AG04449 (cell line): ENCODE results near the gene COL4A4.

ENCODE experiments used
- CTCF ChIA-PET: fragments of 350-600 bp; formaldehyde crosslinking; extraction: SDS; loops from one replicate; lab custom pipeline; 2021; ENCODE audit warnings: antibody characterized with exemption; lab: Yijun Ruan, JAX
- POLR2A ChIA-PET: fragments of 400-600, 350-600 bp; formaldehyde crosslinking; extraction: SDS; loops from one replicate; lab custom pipeline; 2020; ENCODE audit warnings: antibody characterized with exemption, inconsistent platforms; lab: Yijun Ruan, JAX
- DNase-seq: peaks from one replicate; pipeline ENCODE4 v3.0.0-alpha.2; 2010; ENCODE audit warnings: low read depth, low spot score
- H3K4me3 ChIP-seq: 2 replicates; pipeline ENCODE4 v1.5.1; 2011; ENCODE audit warnings: low read depth, mild to moderate bottlenecking, control low read depth, low read length
- TF ChIP-seq, protein P1 (sequence below): IDR thresholded peaks from one replicate; pipeline ENCODE4 v1.5.1; 2011; ENCODE audit warnings: mild to moderate bottlenecking, moderate library complexity, low read length, control low read depth, inconsistent platforms; ENCODE audit not compliant: insufficient read depth; ENCODE audit errors: missing control alignments

Gene COL4A4

DNA sequence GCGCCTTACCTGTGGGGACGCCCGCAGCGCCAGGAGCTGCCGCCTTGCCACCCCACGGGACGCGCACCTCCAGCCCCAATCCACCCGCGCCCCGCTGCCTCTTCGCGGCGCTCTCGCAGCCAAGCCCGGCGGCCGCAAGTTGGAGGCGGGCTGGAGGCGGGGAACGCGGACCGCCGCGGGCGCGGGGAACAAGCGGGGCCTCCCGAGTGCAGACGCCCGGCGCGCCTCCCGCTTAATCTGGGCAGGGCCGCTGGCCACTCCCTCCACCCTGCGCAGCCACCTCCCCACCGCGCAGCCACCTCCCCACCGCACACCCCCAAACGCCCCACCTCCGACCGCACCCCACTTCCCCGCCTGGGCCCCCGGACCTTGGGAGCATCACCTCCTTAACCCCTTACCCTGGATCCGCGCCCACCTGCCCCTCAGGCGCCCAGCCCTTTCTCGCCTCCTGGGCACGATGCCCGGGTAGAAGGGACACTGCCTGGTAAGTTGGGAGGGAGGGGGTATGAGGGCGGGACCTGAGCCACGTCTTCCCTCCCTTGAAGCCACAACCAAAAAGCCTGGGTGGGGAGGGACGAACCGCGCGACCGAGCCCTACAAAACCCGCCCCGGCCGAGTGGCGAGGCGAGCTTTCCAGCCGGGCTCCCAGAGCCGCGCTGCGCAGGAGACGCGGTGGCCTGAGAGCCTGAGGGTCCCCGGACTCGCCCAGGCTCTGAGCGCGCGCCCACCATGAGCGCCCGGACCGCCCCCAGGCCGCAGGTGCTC is at the start of gene COL4A4, which contains the start of gene COL4A3:
Gene COL4A4 (minus strand): TSS at position 208 of the 765 bp plus-strand sequence. CDS start 16,722 bp downstream, outside the sequence.
Gene COL4A3 (plus strand): TSS at position 627 of the 765 bp plus-strand sequence. CDS start 103 bp downstream, at position 730.
- ChIA-PET CTCF (no interaction called here), POLR2A (no interaction called here)
- no peak for DNase-seq
- TF ChIP-seq, protein P1, sequence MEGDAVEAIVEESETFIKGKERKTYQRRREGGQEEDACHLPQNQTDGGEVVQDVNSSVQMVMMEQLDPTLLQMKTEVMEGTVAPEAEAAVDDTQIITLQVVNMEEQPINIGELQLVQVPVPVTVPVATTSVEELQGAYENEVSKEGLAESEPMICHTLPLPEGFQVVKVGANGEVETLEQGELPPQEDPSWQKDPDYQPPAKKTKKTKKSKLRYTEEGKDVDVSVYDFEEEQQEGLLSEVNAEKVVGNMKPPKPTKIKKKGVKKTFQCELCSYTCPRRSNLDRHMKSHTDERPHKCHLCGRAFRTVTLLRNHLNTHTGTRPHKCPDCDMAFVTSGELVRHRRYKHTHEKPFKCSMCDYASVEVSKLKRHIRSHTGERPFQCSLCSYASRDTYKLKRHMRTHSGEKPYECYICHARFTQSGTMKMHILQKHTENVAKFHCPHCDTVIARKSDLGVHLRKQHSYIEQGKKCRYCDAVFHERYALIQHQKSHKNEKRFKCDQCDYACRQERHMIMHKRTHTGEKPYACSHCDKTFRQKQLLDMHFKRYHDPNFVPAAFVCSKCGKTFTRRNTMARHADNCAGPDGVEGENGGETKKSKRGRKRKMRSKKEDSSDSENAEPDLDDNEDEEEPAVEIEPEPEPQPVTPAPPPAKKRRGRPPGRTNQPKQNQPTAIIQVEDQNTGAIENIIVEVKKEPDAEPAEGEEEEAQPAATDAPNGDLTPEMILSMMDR: no peak
- no peak within 1 kb of the TSS for H3K4me3 ChIP-seq

- ChIA-PET CTCF (interaction anchor here (1.2 kb wide), 1 partner anchor 31 kb away, joined by 3 read pairs; no protein-coding TSS in a partner anchor), POLR2A (no interaction called here)
These were observed 43.6 kb upstream of the COL4A4 start for GRCh38 chr2:227207573-227207972.

GRCh38 chr2:227206406-227206805 is 42.4 kb upstream of the COL4A4 start:
- TF ChIP-seq, protein P1: no peak
- no peak for DNase-seq
- CTCF ChIA-PET: interaction anchor here (2.2 kb wide), 1 partner anchor 32 kb away, joined by 8 read pairs; no protein-coding TSS in a partner anchor
- POLR2A ChIA-PET: no interaction called here
- no peak overlapping the region for H3K4me3 ChIP-seq

More at GRCh38 chr2:227207573-227207972, 43.6 kb upstream of the COL4A4 start:
- no peak overlapping the region for H3K4me3 ChIP-seq
- TF ChIP-seq, protein P1: no peak
- no peak for DNase-seq

GRCh38 chr2:227205701-227206100 is 41.7 kb upstream of the COL4A4 start:
- H3K4me3 ChIP-seq: no peak overlapping the region
- POLR2A ChIA-PET: no interaction called here
- no peak for DNase-seq
- TF ChIP-seq, protein P1: no peak
- CTCF ChIA-PET: interaction anchor here (0.6 to 2.2 kb wide), 2 partner anchors 32 to 1549 kb away, joined by 3 to 8 read pairs; no protein-coding TSS in a partner anchor

DNA sequence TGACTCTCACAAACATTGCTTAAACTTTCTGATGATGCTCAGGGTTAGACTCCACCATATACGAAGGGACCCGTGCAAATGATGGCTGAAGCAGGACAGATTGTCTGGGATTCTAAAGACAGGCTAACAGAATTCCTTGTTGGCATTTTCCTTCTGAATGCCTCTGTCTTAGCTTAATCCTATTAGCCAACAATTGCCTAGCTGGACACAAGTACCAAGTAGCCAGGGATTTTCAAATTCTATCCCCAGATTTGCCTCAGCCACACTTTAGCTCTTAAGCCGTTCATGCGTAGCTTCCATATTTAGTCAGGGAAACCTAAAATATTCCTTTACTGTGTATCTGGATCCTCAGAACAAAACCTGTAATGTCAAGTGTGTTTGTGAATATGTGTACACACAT is 40.4 kb upstream of the COL4A4 start:
- H3K4me3 ChIP-seq: no peak overlapping the region
- TF ChIP-seq, protein P1: no peak
- ChIA-PET POLR2A (no interaction called here), CTCF (interaction anchor here (2.2 kb wide), 1 partner anchor 34 kb away, joined by 8 read pairs; no protein-coding TSS in a partner anchor)
- no peak for DNase-seq

DNA sequence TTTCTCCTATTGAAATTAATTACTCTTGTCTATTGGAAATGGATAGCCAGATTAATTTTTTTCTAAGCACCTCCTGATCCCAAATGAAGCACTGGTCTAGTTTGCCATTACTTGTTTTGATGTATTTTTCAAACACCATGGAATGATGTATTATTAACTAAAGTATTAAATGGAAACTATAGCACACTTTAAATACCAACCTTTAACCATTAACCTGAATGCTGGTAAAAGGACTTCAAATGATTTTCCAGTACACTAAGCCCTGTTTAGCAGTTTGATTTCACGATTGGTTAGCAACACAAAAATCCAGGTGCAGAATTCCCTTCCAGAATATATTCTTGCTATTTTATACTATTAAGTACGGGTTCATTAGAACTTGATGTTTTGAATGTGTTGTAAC is 37.8 kb upstream of the COL4A4 start:
- H3K4me3 ChIP-seq: no peak overlapping the region
- TF ChIP-seq, protein P1: no peak
- ChIA-PET CTCF (no interaction called here), POLR2A (no interaction called here)
- no peak for DNase-seq
